ENCODE measurements around the gene FCAR.
"Not testable (repeated sequence)": the region's sequence is repeated elsewhere in the genome, so short reads cannot be mapped to it uniquely, and the experiment has no call there.

FCAR gene

DNA sequence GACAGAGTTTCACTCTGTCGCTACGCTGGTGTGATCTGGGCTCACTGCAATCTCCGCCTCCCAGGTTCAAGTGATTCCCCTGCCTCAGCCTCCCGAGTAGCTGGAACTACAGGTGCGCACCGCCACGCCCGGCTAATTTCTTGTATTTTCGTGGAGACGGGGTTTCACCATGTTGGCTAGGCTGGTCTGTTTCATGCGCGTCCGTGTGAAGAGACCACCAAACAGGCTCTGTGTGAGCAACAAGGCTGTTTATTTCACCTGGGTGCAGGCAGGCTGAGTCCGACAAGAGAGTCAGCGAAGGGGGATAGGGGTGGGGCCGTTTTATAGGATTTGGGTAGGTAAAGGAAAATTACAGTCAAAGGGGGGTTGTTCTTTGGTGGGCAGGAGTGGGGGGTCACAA, 20.1 kb downstream of the FCAR start:
- not testable (repeated sequence) for H3K4me1 ChIP-seq (ENCODE audit: control insufficient read depth, insufficient read depth, low read length); H3K4me3 ChIP-seq (ENCODE audit: low read length); H3K27me3 ChIP-seq (replicated peaks; ENCODE audit: control insufficient read depth, insufficient read depth, low read length); H3K9me3 ChIP-seq (ENCODE audit: control insufficient read depth, low read length); DNase-seq (ENCODE audit: low read depth); H3K9ac ChIP-seq (ENCODE audit: low read length); H3K36me3 ChIP-seq (ENCODE audit: control insufficient read depth, insufficient read depth, low read length, severe bottlenecking)

DNA sequence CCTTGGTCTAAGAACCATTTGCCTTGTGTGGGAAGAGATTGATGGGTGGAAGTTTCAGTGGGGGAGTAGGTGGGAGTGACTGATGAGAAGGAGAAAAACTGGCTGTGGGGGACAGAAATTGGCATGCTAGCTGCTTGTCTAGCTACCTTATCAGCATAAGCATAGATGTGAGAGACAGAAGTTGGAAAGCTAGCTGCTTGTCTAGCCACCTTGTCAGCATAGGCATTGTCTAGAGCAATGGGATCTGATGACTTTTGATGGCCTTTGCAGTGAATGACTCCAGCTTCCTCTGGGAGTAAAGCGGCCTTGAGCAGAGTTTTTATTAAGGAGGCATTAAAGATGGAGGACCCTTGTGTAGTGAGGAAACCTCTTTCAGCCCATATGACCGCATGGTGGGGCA, 22.0 kb downstream of the FCAR start:
- no peak overlapping the region for H3K9ac ChIP-seq (ENCODE audit: low read length)
- no peaks in the 10 kb centered on the region for H3K4me1 ChIP-seq (ENCODE audit: control insufficient read depth, insufficient read depth, low read length)
- DNase-seq (ENCODE audit: low read depth) = no peak
- H3K9me3 ChIP-seq (ENCODE audit: control insufficient read depth, low read length) = no peaks in the 10 kb centered on the region
- H3K4me3 ChIP-seq (ENCODE audit: low read length) = no peak overlapping the region
- H3K27me3 ChIP-seq (replicated peaks; ENCODE audit: control insufficient read depth, insufficient read depth, low read length) = no peaks in the 10 kb centered on the region
- no peaks in the 10 kb centered on the region for H3K36me3 ChIP-seq (ENCODE audit: control insufficient read depth, insufficient read depth, low read length, severe bottlenecking)

DNA sequence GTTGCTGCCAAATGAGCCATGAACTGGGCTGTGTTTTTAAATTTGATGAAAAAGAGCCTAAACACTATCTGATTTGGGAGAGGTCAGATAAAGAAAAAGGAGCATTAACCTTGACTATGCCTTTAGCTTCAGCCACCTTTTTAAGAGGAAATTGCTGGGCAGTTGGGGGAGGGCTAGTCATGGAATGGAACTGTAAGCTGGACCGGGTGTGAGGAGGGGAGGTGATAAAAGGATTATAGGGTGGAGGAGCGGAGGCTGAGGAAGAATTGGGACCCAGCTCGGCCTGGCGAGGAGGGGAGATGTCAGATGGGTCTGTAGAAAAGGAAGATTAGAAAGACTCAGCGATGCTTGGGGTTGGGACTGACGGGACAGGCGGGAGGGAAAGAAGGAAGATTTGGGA, 24.6 kb downstream of the FCAR start:
- not testable (repeated sequence) for H3K4me3 ChIP-seq (ENCODE audit: low read length); H3K27me3 ChIP-seq (replicated peaks; ENCODE audit: control insufficient read depth, insufficient read depth, low read length); DNase-seq (ENCODE audit: low read depth); H3K9me3 ChIP-seq (ENCODE audit: control insufficient read depth, low read length); H3K36me3 ChIP-seq (ENCODE audit: control insufficient read depth, insufficient read depth, low read length, severe bottlenecking); H3K9ac ChIP-seq (ENCODE audit: low read length); H3K4me1 ChIP-seq (ENCODE audit: control insufficient read depth, insufficient read depth, low read length)

DNA sequence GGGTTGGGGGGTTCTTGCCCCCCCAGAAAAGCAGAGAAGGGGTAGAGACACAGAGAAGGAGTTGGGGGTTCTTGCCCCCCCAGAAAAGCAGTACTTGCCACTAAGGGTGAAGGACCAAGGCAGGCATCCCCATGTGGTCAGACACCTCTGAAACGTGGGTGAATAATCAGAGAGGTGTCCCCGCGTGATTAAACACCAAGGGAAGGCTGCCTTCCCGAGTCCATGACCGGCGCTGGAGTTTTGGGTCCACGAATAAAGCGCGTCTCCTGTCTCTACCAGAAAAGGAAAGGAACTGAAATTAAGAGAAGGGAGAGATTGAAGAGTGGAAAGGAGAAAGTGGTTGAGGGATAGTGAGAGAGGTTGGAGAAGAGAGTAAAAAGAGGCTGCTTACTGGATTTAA, 25.6 kb downstream of the FCAR start:
- not testable (repeated sequence) for DNase-seq (ENCODE audit: low read depth); H3K9me3 ChIP-seq (ENCODE audit: control insufficient read depth, low read length); H3K4me1 ChIP-seq (ENCODE audit: control insufficient read depth, insufficient read depth, low read length); H3K36me3 ChIP-seq (ENCODE audit: control insufficient read depth, insufficient read depth, low read length, severe bottlenecking); H3K9ac ChIP-seq (ENCODE audit: low read length); H3K27me3 ChIP-seq (replicated peaks; ENCODE audit: control insufficient read depth, insufficient read depth, low read length); H3K4me3 ChIP-seq (ENCODE audit: low read length)

DNA sequence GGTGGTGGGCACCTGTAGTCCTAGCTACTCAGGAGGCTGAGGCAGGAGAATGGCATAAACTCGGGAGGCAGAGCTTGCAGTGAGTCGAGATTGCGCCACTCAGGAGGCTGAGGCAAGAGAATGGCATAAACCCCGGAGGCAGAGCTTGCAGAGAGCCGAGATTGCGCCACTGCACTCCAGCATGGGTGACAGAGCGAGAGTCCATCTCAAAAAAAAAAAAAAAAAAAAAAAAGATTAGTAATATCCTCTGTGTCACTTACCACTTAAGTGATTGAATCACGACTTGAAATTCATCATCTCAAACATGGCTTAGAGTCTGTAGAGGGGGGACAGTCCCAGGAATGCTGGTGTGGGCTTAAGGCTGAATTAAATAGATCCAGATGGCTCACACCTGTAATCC, 27.1 kb downstream of the FCAR start:
- H3K9me3 ChIP-seq (ENCODE audit: control insufficient read depth, low read length); DNase-seq (ENCODE audit: low read depth); H3K4me1 ChIP-seq (ENCODE audit: control insufficient read depth, insufficient read depth, low read length); H3K4me3 ChIP-seq (ENCODE audit: low read length); H3K36me3 ChIP-seq (ENCODE audit: control insufficient read depth, insufficient read depth, low read length, severe bottlenecking); H3K9ac ChIP-seq (ENCODE audit: low read length); H3K27me3 ChIP-seq (replicated peaks; ENCODE audit: control insufficient read depth, insufficient read depth, low read length): not testable (repeated sequence)

DNA sequence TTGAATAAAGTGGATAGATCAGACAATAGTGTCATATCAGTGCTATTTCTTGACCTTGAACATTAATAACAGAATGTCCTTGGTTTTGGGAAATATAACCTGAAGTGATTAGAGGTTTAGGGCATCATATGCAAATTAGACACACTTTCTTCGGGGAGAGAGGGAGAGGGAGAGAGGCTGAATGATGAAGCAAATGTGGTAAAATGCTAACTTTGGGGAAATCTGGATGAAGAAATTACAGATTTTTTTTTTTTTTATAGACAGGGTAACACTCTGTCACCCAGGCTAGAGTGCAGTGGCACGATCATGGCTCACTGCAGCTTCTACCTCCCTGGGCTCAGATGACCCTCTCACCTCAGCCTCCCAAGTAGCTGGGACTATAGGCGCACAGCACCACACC, 28.0 kb downstream of the FCAR start:
- Histone ChIP-seq H3K4me1 (ENCODE audit: control insufficient read depth, insufficient read depth, low read length) (no peaks in the 10 kb centered on the region), H3K36me3 (ENCODE audit: control insufficient read depth, insufficient read depth, low read length, severe bottlenecking) (no peaks in the 10 kb centered on the region), H3K9me3 (ENCODE audit: control insufficient read depth, low read length) (no peaks in the 10 kb centered on the region), H3K9ac (ENCODE audit: low read length) (no peak overlapping the region), H3K4me3 (ENCODE audit: low read length) (no peak overlapping the region), H3K27me3 (replicated peaks; ENCODE audit: control insufficient read depth, insufficient read depth, low read length) (no peaks in the 10 kb centered on the region)
- DNase-seq (ENCODE audit: low read depth) = no peak

DNA sequence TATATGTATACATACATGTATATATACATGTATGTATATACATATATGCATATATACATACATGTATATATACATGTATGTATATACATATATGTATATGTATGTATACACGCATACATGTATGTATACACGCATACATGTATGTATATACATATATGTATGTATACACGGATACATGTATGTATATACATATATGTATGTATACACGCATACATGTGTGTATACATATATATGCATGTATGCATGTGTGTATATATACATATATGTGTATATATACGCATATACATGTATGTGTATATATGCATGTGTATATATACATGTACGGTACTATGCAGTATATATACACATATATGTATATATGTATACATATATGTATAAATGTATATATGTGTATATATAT, 29.3 kb downstream of the FCAR start:
- no peak for DNase-seq (ENCODE audit: low read depth)
- Histone ChIP-seq H3K36me3 (ENCODE audit: control insufficient read depth, insufficient read depth, low read length, severe bottlenecking) (no peaks in the 10 kb centered on the region), H3K4me1 (ENCODE audit: control insufficient read depth, insufficient read depth, low read length) (no peaks in the 10 kb centered on the region)

DNA sequence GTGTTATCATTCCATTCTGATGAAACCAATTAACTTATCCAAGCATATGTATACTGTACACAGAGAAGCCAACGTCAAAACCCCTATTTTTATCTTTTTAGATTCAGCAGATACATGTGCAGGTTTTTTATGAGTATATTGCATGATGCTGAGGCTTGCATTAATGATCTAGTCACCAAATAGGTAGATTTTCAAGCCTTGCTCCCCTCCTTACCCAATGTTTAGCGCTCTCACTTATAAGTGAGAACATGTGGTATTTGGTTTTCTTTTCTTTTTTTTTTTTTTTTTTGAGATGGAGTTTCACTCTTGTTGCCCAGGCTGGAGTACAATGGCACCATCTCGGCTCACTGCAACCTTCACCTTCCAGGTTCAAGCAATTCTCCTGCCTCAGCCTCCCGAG, 30.2 kb downstream of the FCAR start:
- not testable (repeated sequence) for H3K9ac ChIP-seq (ENCODE audit: low read length); H3K36me3 ChIP-seq (ENCODE audit: control insufficient read depth, insufficient read depth, low read length, severe bottlenecking); DNase-seq (ENCODE audit: low read depth); H3K9me3 ChIP-seq (ENCODE audit: control insufficient read depth, low read length); H3K4me3 ChIP-seq (ENCODE audit: low read length); H3K27me3 ChIP-seq (replicated peaks; ENCODE audit: control insufficient read depth, insufficient read depth, low read length); H3K4me1 ChIP-seq (ENCODE audit: control insufficient read depth, insufficient read depth, low read length)

More for the DNA sequence above, 29.3 kb downstream of the FCAR start:
- no peaks in the 10 kb centered on the region for H3K27me3 ChIP-seq (replicated peaks; ENCODE audit: control insufficient read depth, insufficient read depth, low read length)
- H3K9ac ChIP-seq (ENCODE audit: low read length) = no peak overlapping the region
- no peak overlapping the region for H3K4me3 ChIP-seq (ENCODE audit: low read length)
- H3K9me3 ChIP-seq (ENCODE audit: control insufficient read depth, low read length) = no peaks in the 10 kb centered on the region

DNA sequence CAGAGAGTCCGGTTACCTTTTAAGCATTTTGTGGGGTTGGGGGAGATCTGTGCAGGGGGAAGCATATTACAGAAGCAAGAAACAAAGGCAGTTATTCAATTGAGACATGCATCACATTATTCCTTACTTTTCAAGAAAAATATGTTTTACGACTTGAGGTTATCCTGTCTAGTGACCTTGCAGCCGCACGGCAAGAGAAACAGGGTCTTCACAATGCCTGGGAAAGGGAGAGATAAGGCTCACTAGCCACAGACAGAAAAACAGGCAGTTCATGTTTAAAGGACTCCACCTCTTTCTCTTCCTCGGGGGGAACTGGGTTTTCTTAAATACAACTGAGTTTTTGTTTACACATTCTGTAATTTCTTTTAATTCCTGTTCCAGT, 31.4 kb downstream of the FCAR start:
- Histone ChIP-seq H3K9me3 (ENCODE audit: control insufficient read depth, low read length) (no peaks in the 10 kb centered on the region), H3K4me3 (ENCODE audit: low read length) (no peak overlapping the region), H3K36me3 (ENCODE audit: control insufficient read depth, insufficient read depth, low read length, severe bottlenecking) (no peaks in the 10 kb centered on the region), H3K9ac (ENCODE audit: low read length) (no peak overlapping the region), H3K4me1 (ENCODE audit: control insufficient read depth, insufficient read depth, low read length) (no peaks in the 10 kb centered on the region), H3K27me3 (replicated peaks; ENCODE audit: control insufficient read depth, insufficient read depth, low read length) (no peaks in the 10 kb centered on the region)
- no peak for DNase-seq (ENCODE audit: low read depth)

DNA sequence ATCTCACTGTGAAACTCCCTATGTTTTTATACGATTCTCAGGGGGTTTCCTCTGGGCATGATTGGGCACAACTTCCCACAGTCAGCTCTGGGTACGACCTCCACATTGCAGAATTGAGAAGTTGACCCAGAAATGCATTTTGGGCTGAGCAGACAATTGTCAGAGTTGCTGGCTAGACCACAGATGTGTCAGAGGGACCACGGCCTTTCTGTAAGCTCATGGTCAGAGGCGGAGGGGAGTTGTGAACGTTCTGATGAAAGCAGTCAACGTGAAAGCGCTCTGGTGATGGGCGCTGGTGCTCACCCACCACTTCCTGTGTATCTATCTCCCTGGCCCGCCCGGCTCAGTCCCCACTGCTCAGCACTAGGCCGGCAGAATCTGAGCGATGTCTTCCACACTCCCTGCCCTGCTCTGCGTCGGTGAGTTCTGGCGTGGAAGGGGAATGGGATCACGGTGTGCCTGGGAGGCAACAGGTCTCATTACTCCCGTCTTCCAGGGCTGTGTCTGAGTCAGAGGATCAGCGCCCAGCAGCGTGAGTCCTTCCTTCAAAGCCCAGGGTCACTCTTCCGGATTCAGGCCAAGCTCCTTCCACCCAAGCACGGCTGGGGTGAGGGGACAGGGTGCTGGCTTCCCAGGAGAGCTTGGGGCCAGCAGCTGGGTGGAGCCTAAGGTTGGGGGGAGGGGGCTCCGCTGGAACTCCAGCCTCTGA, 31.9 kb downstream of the FCAR start, which contains the start of gene NCR1:
NCR1 (plus strand) TSS at position 346 of the 709 bp plus-strand sequence; CDS start at position 386, 40 bp downstream.
- H3K36me3 ChIP-seq (ENCODE audit: control insufficient read depth, insufficient read depth, low read length, severe bottlenecking) = no peaks in the 10 kb centered on the region
- no peaks in the 10 kb centered on the region for H3K4me1 ChIP-seq (ENCODE audit: control insufficient read depth, insufficient read depth, low read length)
- no peak for DNase-seq (ENCODE audit: low read depth)
- no peak within 1 kb of the TSS for H3K9ac ChIP-seq (ENCODE audit: low read length)
- H3K4me3 ChIP-seq (ENCODE audit: low read length) = no peak within 1 kb of the TSS
- no peaks in the 10 kb centered on the region for H3K9me3 ChIP-seq (ENCODE audit: control insufficient read depth, low read length)
- H3K27me3 ChIP-seq (replicated peaks; ENCODE audit: control insufficient read depth, insufficient read depth, low read length) = no peaks in the 10 kb centered on the region

DNA sequence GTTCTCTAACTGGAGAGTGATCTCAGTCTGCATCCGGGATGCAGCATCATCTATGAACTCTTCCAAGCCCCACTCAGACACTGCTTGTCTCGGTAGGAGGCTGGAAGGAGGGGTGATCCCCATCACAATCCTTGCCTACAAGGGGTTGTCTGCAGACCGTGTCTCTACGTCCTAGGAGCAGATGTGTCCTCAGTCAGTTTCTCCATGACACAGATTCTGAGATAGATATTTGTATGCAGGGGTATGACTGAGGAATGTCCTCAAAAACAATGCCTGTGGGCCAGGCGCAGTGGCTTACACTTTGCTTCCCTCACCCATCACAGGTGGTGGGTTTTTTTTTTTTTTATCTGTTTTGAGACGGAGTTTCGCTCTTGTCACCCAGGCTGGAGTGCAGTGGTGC, 32.8 kb downstream of the FCAR start:
- Histone ChIP-seq H3K9ac (ENCODE audit: low read length) (no peak overlapping the region), H3K9me3 (ENCODE audit: control insufficient read depth, low read length) (no peaks in the 10 kb centered on the region), H3K4me3 (ENCODE audit: low read length) (no peak overlapping the region), H3K36me3 (ENCODE audit: control insufficient read depth, insufficient read depth, low read length, severe bottlenecking) (no peaks in the 10 kb centered on the region), H3K4me1 (ENCODE audit: control insufficient read depth, insufficient read depth, low read length) (no peaks in the 10 kb centered on the region), H3K27me3 (replicated peaks; ENCODE audit: control insufficient read depth, insufficient read depth, low read length) (no peaks in the 10 kb centered on the region)
- no peak for DNase-seq (ENCODE audit: low read depth)

DNA sequence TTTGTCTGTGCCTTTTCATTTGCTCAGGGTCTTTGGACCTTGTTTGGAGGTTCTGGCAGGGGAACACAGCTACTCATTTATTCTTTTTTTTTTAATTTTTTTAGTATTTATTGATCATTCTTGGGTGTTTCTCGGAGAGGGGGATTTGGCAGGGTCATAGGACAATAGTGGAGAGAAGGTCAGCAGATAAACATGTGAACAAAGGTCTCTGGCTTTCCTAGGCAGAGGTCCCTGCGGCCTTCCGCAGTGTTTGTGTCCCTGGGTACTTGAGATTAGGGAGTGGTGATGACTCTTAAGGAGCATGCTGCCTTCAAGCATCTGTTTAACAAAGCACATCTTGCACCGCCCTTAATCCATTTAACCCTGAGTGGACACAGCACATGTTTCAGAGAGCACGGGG, 33.9 kb downstream of the FCAR start:
- H3K9ac ChIP-seq (ENCODE audit: low read length); H3K27me3 ChIP-seq (replicated peaks; ENCODE audit: control insufficient read depth, insufficient read depth, low read length); H3K4me3 ChIP-seq (ENCODE audit: low read length); H3K36me3 ChIP-seq (ENCODE audit: control insufficient read depth, insufficient read depth, low read length, severe bottlenecking); H3K4me1 ChIP-seq (ENCODE audit: control insufficient read depth, insufficient read depth, low read length); H3K9me3 ChIP-seq (ENCODE audit: control insufficient read depth, low read length); DNase-seq (ENCODE audit: low read depth): not testable (repeated sequence)
